SK-N-MC (cell line): ENCODE measurements around the gene SZT2.

Experiments used
- EZH2 ChIP-seq: fragments of 200-600 bp; sonication (generic); IDR thresholded peaks from one replicate; pipeline ENCODE4 v1.6.1; 2017; ENCODE audit warnings: antibody characterized with exemption
- FOXP2 ChIP-seq: optimal IDR thresholded peaks from 2 replicates; pipeline ENCODE3; 2011; ENCODE audit warnings: mild to moderate bottlenecking, moderate library complexity; ENCODE audit not compliant: insufficient read depth; ENCODE audit errors: extremely low read length, control extremely low read depth
- POLR2AphosphoS5 ChIP-seq: IDR thresholded peaks from 2 replicates; pipeline ENCODE4 v1.6.1; 2012; ENCODE audit warnings: mild to moderate bottlenecking, low read depth, low read length, borderline replicate concordance

DNA sequence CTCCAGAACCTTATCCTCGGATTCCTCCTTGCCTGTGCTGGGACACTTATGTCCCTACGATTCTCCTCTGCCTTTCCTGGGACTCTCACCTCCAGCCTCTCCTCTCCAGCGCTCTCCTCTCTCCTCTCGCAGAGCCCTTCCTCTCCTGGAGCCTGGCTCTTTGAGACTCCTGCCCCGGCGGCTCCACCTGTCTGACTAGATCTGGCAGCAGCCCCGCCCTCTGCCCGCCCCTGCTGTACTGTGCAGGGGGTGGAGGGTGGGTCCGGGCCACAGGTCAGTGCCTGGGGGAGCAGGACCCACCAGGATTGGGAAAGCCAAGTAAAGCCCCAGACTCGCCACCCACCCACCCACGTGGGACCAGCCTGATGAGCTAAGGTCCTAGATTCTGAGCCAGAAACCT lies 23.5 kb upstream of the SZT2 start:
- TF ChIP-seq EZH2 = no peak
- TF ChIP-seq POLR2AphosphoS5 = no peak
- no peak for TF ChIP-seq FOXP2
